Right kidney (tissue), 1 donor: ENCODE measurements around the gene KIAA1614.
"Not testable (repeated sequence)": the region's sequence is repeated elsewhere in the genome, so short reads cannot be mapped to it uniquely, and the experiment has no call there.

Experiments
- DNase-seq: peaks from one replicate; pipeline ENCODE4 v3.0.0-alpha.2; 2016

The KIAA1614 gene

DNA sequence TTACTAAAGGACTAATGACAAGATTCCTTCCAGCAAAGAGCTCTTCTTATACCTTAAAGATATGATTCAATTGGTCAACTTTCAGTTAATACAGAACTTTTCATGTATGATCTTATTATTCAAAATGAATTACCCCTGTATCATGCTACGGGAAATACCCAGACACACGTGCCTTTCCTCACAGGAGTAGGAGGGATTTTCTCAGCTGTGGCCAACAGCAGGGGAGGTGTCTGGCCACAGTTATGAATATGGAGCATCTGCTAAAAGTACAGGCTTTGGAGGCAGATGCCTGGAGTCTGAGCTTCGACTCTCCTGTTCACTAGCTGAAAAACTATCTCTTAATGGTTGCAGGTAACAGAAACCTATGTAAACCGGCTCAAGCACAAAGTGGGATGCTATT is 53.6 kb downstream of the KIAA1614 start:
- no peak for DNase-seq

DNA sequence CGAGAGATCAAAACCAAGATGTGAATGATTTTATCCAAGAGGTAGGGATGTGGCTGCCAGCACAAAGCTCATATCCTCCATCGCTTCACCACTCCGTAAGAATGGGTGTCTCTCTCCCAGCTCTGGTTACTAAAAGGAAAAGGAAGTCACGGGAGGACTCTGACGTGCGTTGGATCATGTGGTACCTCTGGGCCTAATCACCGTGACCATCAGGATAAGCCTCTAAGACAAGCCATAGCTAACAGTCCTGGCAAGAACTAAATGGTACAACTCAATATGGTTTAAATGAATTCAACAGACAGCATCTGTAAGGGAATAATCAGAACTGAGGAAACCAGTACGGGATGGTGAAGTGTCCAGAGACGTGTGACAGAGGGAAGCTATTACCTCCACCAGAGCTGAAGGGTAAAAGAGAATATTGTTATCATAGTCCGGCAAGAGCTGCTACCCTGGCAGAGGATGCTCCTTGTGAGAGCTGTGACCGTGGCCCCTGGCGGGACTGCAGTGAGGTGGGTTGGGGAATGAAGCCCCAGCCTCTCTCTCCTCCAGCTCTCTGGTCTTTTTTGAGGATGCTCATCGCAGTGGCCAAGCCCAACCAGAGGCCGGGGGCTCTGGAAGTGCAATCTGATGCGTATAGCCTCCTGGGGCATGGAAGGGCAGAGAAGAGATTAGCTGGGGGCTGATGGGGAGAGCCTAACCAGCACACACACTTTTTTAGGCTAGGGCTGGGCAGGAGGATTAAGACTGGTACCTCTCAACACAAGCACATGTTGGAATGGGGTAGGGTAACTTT is 54.2 kb downstream of the KIAA1614 start:
- DNase-seq: no peak

DNA sequence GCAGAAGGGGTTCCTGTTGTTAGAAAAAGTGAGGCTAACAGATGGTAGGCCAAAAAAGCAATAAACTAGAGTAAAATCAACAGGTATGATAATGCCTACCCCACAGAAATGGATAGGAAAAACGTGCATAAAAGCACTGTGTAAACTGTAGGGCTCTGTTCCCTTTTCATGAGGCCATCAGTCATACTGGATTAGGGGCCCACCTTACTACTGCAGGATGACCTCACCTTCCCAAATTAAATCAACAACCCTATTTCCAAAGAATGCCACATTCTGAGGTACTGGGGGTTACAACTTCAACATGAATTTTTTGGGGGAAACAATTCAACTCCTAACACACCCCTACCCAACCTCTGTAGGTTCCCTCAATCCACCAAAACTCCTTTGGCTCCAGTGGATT is 54.9 kb downstream of the KIAA1614 start:
- DNase-seq: no peak

DNA sequence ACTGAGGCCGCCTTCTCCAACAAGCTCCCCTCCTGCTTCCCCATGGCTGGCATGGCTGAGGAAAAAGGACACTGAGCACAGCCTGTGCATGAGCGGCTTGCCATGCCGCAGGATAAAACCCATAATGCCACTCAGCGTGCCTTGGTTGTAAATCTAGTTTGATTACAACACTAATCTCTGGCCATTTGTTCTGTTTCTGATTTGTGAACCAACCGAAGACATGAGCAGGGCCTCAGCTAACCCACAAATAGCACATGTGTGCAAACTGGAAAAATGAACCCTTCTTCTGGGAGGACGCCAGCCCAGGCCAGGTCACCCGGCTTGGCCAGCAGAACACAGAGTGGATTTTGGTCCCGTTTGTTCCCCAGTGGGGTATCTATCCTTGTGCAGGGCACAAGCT is 56.1 kb downstream of the KIAA1614 start:
- not testable (repeated sequence) for DNase-seq

DNA sequence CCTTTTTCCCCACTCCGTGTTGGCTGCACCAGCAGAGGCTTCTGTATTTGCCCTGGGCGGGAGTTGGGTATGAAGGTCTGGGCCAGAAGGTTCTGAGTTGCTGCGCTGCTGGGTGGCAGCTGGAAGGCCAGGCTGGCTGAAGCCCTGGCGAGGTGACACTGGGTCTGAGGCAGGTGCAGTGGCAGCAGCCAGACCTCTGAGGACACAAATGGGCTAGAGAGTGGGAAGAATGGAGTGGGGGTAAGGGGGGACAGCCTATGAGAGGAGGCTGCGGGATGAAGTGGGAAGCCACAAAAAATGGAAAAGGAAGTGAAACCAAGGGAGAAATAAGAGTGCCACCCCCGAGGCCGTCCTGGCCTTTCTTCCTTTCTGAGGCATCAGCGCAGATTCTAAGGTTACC is 56.7 kb downstream of the KIAA1614 start:
- DNase-seq: no peak

DNA sequence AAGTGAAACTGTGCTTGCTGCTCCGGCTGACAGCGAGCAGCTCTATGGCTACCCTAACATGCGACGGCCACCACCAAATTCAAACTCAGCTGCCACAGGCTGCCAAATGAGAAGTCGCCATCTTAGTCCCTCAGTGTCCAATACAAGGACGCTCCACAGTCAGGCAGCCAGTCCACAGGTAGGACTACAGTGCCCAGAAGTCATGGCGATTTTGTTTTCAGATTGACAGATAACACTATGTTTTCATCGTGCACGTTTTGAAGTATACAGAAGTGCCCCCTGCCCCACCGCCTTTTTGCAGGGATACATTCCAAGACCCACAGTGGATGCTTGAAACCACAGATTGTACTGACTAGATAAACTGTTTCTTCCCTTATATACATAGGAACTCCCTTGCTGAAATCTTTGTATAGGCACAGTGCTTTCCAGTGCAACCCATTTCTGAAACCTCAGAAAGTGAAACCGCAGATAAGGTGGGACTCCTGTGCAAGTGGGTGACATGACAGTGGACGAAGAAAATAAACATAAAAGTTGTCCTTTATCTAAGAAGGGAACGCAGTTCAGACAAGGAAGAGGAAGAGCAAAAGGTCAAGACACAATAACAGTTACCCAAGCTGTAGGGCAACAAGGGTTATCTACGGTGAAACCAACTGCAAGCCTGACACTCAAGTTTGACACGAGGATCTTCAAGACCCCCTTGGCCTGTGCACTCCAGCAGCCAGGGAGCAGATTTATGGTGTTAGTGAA is 57.8 kb downstream of the KIAA1614 start:
- no peak for DNase-seq

DNA sequence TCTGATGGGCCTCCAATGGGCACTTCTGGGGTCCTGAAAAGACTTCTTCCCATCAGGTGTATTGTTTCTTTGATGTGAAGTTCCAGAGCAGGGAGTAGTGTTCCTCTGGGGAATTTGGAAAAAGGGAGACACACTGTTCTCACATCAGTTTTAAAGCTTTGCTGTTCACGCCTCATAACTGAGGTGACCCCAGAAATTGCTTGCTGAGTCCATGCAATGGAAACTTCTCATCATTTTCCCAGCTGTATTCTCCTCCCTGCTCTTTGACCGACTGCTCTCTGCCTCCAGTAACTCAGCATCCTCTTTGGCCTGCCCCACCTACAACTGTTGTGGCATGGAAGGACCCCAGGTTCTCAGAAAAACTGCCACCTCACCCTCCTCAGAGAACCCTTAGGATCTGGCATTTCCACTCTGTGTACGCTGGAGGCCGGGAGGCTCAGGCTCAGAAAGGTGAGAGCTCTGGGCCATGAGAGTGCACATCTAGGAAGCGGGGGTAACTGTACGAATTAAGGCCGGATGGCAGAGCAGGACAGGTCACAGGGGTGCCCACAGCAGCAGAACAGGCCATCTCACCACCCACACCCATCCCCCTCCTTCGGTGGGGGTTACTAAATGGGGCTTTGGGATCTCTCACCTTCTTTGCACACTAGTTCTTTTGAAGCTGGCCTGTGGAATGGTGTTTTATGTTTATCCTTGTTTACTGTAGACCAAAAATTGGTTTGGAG is 58.7 kb downstream of the KIAA1614 start:
- DNase-seq: no peak

DNA sequence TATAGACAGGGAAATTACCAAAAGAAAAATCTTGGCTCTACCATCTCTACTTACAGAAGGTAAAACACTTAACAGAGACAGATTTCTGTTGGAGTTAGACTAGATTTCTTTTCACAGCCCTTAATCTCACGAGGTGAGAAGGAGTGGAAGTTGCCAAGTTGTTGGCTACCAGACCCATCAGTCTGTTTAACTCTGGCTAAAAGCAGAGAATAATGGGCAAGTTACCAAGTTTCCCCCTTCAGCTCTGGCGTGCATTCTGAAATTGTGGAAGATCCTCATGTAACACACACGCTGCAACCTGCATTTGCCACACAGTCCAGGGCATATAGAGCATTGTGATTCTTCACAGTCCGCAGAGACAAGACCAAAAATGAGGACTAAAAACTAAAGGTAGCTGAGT is 60.7 kb downstream of the KIAA1614 start:
- DNase-seq: no peak

DNA sequence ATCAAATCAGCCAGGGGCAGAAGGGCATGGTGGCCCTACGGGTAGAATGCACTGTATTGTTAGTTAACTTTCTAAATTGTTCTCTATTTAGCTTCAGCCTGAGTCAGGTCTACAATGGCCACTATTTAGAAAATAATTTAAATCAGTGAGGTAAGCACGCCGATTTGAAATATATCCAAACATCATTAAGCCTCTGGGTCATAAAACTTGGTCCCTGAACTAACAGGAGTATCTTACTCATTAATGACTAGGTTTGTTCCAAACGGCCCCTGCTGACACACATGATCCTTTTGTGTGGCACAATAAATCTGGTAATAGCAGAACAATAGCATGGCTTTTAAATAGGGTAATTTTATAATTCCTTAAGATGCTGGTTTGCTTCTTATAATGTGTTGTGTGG is 61.5 kb downstream of the KIAA1614 start:
- no peak for DNase-seq

DNA sequence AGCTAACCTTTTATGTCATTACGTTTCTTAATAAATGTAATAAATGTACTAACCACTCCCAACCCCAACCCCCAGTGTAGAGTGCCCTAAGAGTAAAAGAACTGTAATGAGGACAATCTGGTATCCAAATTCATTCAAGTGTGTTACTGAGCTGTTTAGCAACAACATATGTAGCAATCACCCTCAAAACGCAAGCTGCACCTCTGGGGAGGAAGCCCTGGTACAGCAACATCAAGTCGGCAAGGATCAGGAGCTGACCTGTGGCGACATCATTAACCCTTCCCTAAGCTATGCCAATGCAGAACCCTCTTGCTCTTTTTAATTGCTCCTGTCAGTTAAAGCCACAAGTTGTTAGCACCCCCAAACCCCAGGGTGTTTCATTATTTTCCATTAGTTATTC is 62.9 kb downstream of the KIAA1614 start:
- DNase-seq: no peak

DNA sequence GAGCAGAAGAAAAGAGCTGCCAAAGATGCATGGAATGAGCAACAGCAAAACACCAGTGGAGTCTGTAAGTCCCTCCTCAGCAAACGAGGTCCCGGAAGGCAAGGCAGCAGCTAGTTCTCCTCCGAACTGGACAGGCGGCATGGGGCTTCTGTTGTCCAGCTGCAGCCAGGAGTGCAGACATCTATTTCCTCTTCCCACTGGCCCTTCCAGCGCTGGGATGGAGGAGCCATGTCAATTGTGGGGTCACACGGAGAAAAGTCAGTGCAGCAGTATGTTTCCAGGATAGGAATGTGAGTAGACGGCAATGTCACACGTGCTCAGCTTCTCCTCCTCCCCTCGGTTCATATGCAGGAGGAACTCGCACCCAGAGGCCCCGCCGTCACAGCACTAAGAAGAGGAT is 63.5 kb downstream of the KIAA1614 start:
- DNase-seq: no peak

DNA sequence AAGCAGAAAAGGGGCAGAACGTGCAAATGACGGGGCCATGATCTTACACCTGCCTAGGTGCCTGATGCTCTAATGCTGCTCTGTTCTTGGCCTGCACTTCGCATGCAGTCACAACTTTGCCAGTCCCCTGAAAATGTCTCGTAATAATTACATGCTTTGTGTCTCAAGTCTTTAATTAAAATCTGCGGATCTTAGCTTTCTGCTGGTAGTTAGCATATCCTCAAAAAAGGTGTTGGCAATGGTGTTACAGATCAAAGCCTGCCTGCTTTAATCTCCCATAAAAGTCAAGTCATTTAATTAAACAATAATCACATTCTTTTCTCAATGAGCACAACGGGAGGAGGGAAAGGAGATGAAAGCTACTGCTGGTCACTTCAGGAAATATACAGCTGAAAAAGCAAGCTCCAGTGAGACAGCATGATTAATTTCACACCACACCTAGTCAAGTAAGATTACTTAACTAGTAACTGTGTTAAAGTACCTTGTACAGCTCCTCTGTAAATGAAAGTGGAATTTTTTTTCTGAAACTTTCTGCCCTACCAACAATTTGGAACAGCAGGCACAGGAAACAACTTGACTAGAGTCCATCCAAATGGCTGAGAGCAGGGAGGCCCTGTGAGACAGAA is 64.1 kb downstream of the KIAA1614 start:
- no peak for DNase-seq

DNA sequence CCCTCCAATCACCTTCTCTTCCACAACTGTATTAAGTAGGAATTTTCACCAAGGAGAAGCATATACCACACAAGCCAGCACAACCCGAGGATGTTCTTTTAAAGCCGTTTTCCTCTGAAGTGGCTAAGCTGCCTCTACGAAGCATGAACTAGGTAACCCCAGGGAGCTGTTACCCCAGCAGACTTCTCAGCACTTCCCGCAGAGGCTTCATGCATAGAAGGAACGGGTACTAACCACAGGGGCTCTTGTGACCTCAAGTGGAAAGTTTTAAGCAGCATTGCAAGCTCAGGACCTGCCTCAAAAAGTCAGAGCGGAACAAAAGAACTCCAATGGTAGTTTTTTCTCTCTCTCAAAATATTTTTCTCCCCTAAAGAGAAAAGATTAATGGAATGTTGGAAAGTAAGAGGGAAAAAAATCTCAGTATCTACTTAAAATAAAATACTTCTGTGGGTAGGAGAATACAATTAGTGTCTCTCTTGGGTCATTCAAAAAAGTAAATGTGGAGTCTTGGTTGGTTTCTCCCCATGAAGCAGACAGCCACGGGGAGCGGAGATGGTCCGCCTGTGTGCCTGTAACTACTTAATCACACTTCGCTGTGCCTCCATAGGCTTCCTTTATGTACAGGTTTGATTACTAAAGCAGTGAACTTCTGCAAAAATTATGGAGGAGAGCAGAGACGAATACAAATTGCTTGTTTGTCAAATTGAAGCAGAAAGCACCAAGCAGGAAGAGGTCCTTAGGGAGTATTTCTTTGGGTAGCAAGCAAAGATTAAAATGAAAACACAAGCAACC is 69.1 kb downstream of the KIAA1614 start:
- no peak for DNase-seq

DNA sequence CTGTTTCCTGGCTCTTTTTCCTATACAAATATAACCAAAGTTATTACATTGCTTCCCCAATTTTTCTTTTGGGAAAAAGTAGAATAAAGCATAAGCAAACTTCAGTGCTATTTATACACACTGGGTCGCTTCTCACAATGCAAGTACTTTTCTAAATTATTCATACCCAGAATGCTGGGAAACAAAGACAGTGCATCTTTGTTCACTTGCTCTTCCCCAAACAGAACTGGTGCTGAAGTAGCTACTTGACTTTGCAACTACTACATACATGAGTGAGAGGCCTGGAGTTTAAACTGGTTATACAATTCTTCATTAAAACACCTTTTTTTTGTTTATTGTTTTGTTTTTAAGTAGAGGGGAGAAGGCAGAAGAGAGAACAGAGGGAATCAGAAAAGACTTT is 69.7 kb downstream of the KIAA1614 start:
- DNase-seq: no peak

DNA sequence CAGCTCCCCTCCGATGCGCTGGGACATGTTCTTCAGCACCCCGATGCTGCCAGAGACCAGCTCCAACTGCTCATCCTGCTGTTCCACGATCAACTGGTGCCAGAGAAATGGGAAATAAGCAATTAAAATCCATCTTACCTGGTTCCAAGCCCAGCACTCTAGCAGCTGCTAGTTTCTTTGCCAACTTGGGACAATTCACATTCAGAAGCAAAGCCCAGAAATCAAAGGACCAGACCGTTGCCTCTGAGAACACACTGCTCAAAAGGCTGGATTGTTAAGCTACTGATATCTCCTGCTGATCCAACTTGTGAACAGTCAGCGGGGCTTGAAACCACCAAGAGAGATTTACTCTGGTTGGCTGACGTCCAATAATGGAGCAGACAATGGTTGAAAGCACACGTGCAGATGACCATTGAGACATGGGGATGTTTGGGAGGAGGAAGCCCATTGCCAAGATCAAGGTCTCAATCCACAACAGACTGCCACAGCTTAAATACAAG is 75.6 kb downstream of the KIAA1614 start:
- no peak for DNase-seq

DNA sequence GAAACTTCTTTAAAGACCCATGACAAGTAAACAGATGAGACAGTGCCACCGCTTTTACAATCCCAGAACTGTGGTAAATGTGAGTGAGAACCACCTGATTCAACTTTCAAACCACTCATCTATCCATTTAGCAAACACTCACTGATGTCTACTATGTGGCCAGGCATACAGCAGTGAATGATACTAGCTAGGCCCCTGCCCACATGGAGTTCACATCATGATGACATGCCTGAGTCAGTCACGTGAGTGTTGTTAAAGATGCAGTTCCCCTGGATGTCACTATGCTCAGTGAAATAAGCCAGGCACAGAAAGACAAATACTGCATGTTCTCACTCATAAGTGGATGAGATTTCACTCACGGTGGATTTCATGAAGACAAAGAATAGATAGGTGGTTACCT is 81.6 kb downstream of the KIAA1614 start:
- no peak for DNase-seq

DNA sequence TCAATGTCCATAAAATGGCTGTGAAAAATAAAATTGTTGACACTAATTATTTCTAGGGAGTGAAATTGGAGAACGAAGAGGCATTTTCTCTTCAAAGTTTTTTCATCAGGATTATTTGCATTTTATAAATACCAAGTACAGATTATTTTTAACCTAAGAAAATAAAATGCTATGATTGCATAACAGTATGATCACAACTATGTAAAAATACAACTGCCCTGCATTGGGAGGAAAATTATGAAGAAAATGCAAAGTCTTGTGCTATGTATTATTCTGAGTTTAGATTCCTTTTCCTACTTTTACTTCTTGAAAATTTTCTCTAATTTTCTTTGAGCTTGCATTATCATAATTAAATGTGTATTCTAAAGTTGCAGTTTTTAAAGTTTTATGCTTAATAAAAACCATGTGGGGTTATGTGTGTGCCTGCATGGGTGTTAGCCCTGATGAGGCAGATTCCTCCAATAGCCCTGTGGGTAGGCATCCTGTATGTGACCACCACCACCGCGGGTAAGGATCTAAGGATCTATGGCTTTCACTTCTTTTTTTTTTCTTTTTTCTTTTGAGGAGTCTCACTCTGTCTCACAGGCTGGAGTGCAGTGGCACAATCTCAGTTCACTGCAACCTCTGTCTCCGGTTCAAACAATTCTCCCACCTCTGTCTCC is 85.3 kb downstream of the KIAA1614 start:
- DNase-seq: no peak
